ENCODE data around the gene SLC26A3. TPM values are rescaled to one million over a fixed set of nuclear protein-coding genes. Genes with fewer than 3 reads are reported as not detected.

SLC26A3 gene
- total RNA-seq, 1 donor from 2014 or later, result not detected

DNA sequence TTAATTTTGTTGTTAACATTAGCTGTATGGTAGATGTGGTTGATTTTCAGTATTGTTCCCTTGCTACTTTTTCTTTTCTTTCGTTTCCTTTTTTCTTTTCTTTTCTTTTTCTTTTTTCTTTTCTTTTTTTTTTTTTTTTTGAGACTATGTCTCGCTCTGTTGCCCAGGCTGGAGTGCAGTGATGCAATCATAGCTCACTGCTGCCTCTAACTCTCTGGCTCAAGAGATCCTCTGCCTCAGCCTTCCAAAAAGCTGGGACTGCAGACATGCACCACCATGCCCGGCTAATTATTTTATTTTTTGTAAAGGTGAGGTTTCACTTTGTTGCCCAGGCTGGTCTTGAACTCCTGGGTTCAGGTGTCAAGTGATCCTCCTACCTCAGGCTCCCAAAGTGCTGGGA, 14.4 kb downstream of the SLC26A3 start:
- Histone ChIP-seq H3K27ac (ENCODE audit: low read depth, low read length) (no peak overlapping the region), H3K27me3 (ENCODE audit: control insufficient read depth in 3 of 3, insufficient read depth in 3 of 3, low read length in 3 of 3) (no peaks in the 10 kb centered on the region), H3K9me3 (ENCODE audit: control insufficient read depth in 3 of 3, low read length in 3 of 3) (no peaks in the 10 kb centered on the region), H3K9ac (ENCODE audit: low read depth in 1 of 3, low read length in 3 of 3) (no peak overlapping the region), H3K4me3 (ENCODE audit: low read length in 3 of 3) (no peak overlapping the region), H3K36me3 (ENCODE audit: control insufficient read depth in 3 of 3, insufficient read depth in 3 of 3, low read length in 3 of 3) (no peaks in the 10 kb centered on the region), H3K4me1 (ENCODE audit: control insufficient read depth in 3 of 3, insufficient read depth in 3 of 3, low read length in 3 of 3) (no peaks in the 10 kb centered on the region)

DNA sequence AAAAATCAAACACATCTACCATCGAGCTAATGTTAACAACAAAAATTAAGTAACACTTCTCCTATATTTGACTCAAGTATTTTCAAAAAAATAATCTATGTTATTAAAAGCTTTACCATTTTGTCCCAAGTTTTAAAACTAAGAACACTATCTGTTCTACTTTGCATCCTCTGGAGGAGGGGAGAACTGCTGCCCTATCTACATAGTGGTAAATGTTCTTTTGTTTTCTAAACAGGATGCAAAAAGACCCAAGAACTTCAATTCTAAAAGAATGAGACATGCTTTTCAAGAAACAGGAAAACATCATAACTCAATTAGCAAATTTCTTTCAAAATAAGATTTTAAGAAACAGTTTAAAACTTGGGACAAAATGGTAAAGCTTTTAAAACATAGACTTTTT, 14.8 kb downstream of the SLC26A3 start:
- Histone ChIP-seq H3K4me1 (ENCODE audit: control insufficient read depth in 3 of 3, insufficient read depth in 3 of 3, low read length in 3 of 3) (no peaks in the 10 kb centered on the region), H3K9ac (ENCODE audit: low read depth in 1 of 3, low read length in 3 of 3) (no peak overlapping the region), H3K27me3 (ENCODE audit: control insufficient read depth in 3 of 3, insufficient read depth in 3 of 3, low read length in 3 of 3) (no peaks in the 10 kb centered on the region), H3K36me3 (ENCODE audit: control insufficient read depth in 3 of 3, insufficient read depth in 3 of 3, low read length in 3 of 3) (no peaks in the 10 kb centered on the region), H3K4me3 (ENCODE audit: low read length in 3 of 3) (no peak overlapping the region), H3K27ac (ENCODE audit: low read depth, low read length) (no peak overlapping the region), H3K9me3 (ENCODE audit: control insufficient read depth in 3 of 3, low read length in 3 of 3) (no peaks in the 10 kb centered on the region)

DNA sequence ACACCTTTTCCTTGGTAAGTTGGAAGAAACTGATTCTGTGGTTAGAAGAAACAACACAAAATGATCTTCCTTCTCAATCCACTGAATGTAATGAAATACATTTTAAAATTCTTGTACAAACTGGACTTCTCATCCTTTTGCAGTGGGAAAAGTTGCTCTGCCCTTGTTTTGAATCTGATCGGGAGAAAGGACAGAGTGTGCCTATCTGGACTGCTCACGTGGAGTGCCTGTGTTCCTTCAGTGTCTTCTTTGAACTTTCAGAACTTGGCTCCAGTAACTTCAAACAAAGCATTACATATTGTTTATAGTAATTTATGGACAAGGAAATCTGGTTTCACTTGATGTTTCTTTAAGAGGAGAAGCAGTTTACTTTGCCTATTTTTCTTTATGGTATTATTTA, 17.1 kb downstream of the SLC26A3 start:
- no peaks in the 10 kb centered on the region for H3K9me3 ChIP-seq (ENCODE audit: control insufficient read depth in 3 of 3, low read length in 3 of 3)
- H3K4me1 ChIP-seq (ENCODE audit: control insufficient read depth in 3 of 3, insufficient read depth in 3 of 3, low read length in 3 of 3), result no peaks in the 10 kb centered on the region
- no peaks in the 10 kb centered on the region for H3K27me3 ChIP-seq (ENCODE audit: control insufficient read depth in 3 of 3, insufficient read depth in 3 of 3, low read length in 3 of 3)
- no peak overlapping the region for H3K4me3 ChIP-seq (ENCODE audit: low read length in 3 of 3)
- no peak overlapping the region for H3K27ac ChIP-seq (ENCODE audit: low read depth, low read length)
- no peaks in the 10 kb centered on the region for H3K36me3 ChIP-seq (ENCODE audit: control insufficient read depth in 3 of 3, insufficient read depth in 3 of 3, low read length in 3 of 3)
- no peak overlapping the region for H3K9ac ChIP-seq (ENCODE audit: low read depth in 1 of 3, low read length in 3 of 3)

DNA sequence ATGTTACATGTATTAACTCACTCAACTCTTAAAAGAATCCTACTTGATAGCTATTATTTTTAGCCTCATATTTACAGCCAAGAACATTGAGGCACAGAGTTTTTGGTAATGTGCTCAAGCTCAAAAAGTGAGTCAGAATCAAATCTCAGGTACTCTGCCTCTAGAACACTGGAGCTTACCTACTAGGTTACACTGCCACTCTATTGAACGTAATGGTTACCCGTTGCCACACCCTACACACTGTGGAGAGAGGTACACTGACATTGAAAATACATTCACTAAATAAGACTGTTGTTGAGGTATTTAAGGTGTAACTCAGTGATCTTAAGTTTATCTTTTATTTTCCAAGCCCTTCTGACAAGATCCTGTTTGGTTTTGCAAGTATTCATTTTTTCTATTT, 17.9 kb downstream of the SLC26A3 start:
- H3K4me3 ChIP-seq (ENCODE audit: low read length in 3 of 3), result no peak overlapping the region
- no peaks in the 10 kb centered on the region for H3K4me1 ChIP-seq (ENCODE audit: control insufficient read depth in 3 of 3, insufficient read depth in 3 of 3, low read length in 3 of 3)
- no peak overlapping the region for H3K9ac ChIP-seq (ENCODE audit: low read depth in 1 of 3, low read length in 3 of 3)
- no peaks in the 10 kb centered on the region for H3K36me3 ChIP-seq (ENCODE audit: control insufficient read depth in 3 of 3, insufficient read depth in 3 of 3, low read length in 3 of 3)
- no peaks in the 10 kb centered on the region for H3K27me3 ChIP-seq (ENCODE audit: control insufficient read depth in 3 of 3, insufficient read depth in 3 of 3, low read length in 3 of 3)
- no peaks in the 10 kb centered on the region for H3K9me3 ChIP-seq (ENCODE audit: control insufficient read depth in 3 of 3, low read length in 3 of 3)
- H3K27ac ChIP-seq (ENCODE audit: low read depth, low read length), result no peak overlapping the region

DNA sequence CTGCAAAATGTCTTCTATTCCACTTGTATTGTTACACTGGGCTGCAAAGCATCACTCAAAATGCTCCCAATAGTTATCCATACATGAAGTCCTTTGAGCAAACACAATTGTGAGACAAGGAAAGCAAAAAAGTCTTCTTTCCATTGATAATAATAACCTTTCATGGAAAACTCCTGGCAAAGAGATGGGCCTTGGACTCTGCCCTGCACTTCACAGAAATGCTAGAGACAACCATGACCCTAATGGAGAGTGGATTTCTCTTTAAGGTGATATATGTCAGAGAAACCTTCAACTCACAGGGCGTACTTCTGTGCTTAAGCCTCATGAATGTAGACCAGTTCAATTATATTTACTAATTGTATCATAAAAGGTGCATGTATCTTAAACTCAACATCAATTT, 19.4 kb downstream of the SLC26A3 start:
- no peaks in the 10 kb centered on the region for H3K4me1 ChIP-seq (ENCODE audit: control insufficient read depth in 3 of 3, insufficient read depth in 3 of 3, low read length in 3 of 3)
- H3K4me3 ChIP-seq (ENCODE audit: low read length in 3 of 3), result no peak overlapping the region
- no peaks in the 10 kb centered on the region for H3K36me3 ChIP-seq (ENCODE audit: control insufficient read depth in 3 of 3, insufficient read depth in 3 of 3, low read length in 3 of 3)
- no peak overlapping the region for H3K27ac ChIP-seq (ENCODE audit: low read depth, low read length)
- H3K9me3 ChIP-seq (ENCODE audit: control insufficient read depth in 3 of 3, low read length in 3 of 3), result no peaks in the 10 kb centered on the region
- H3K27me3 ChIP-seq (ENCODE audit: control insufficient read depth in 3 of 3, insufficient read depth in 3 of 3, low read length in 3 of 3), result no peaks in the 10 kb centered on the region
- H3K9ac ChIP-seq (ENCODE audit: low read depth in 1 of 3, low read length in 3 of 3), result no peak overlapping the region

DNA sequence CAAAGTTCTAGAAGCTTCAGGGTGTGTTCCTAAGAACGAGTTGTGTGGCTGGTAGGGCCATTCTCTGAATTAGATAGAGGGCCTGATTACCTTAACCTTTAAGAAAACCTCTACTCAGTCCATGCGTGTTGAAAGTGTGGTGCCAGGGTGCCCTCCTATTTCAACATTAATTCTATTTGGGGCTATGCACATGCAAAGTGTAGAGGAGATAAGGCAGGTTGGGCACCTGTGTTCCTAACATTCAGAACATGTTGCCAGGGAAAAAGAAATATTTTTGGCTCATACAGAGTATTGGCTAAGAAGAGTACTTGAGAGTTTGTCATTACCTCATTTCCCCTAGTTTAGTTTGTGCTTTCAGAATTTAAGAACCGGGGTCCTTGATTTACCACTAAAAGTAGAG, 20.6 kb downstream of the SLC26A3 start:
- Histone ChIP-seq H3K27me3 (ENCODE audit: control insufficient read depth in 3 of 3, insufficient read depth in 3 of 3, low read length in 3 of 3) (no peaks in the 10 kb centered on the region), H3K9me3 (ENCODE audit: control insufficient read depth in 3 of 3, low read length in 3 of 3) (no peaks in the 10 kb centered on the region), H3K9ac (ENCODE audit: low read depth in 1 of 3, low read length in 3 of 3) (no peak overlapping the region), H3K4me3 (ENCODE audit: low read length in 3 of 3) (no peak overlapping the region), H3K4me1 (ENCODE audit: control insufficient read depth in 3 of 3, insufficient read depth in 3 of 3, low read length in 3 of 3) (no peaks in the 10 kb centered on the region), H3K27ac (ENCODE audit: low read depth, low read length) (no peak overlapping the region), H3K36me3 (ENCODE audit: control insufficient read depth in 3 of 3, insufficient read depth in 3 of 3, low read length in 3 of 3) (no peaks in the 10 kb centered on the region)

DNA sequence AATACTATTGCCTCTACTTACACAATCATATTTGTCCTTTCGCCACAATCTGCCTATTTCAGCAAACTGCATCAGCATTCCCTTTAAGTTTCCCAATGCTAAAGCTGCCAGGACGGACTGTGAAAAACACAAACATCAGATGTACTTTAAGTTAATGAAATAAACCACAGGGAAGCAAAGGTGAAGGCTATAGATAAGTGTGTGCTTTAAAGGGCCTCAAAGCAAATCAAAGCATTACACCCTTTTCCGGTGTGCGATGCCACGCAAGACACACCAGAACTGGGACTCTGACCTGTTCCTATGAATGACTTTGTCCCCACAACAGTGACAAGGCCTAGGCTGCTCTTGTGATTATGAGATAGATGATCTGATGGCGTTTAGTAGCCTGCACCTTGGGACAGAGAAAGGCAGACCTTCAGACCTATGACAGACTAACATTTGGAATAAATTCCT, 23.4 kb downstream of the SLC26A3 start:
- Histone ChIP-seq H3K4me3 (ENCODE audit: low read length in 3 of 3) (no peak overlapping the region), H3K4me1 (ENCODE audit: control insufficient read depth in 3 of 3, insufficient read depth in 3 of 3, low read length in 3 of 3) (no peaks in the 10 kb centered on the region), H3K36me3 (ENCODE audit: control insufficient read depth in 3 of 3, insufficient read depth in 3 of 3, low read length in 3 of 3) (no peaks in the 10 kb centered on the region), H3K9me3 (ENCODE audit: control insufficient read depth in 3 of 3, low read length in 3 of 3) (no peaks in the 10 kb centered on the region), H3K9ac (ENCODE audit: low read depth in 1 of 3, low read length in 3 of 3) (no peak overlapping the region), H3K27me3 (ENCODE audit: control insufficient read depth in 3 of 3, insufficient read depth in 3 of 3, low read length in 3 of 3) (no peaks in the 10 kb centered on the region), H3K27ac (ENCODE audit: low read depth, low read length) (no peak overlapping the region)

DNA sequence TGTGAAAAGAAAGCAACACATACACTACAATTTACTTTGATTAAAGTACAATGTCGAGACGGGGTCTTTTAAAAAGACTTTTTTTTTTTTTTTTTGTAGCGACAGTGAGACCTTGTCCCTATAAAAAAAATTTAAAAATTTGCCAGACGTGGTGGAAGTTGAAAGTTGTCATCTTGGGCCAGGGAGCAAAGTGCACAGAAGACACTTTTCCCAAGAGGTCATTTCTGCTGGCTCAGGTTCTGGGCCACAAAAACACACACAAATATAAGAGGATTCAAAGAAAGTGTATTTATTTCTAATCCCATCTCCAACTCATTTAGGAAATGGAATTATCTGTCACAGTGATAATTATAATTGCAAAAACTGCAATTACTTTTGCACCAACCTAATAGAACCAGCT, 24.7 kb downstream of the SLC26A3 start:
- no peaks in the 10 kb centered on the region for H3K36me3 ChIP-seq (ENCODE audit: control insufficient read depth in 3 of 3, insufficient read depth in 3 of 3, low read length in 3 of 3)
- no peak overlapping the region for H3K9ac ChIP-seq (ENCODE audit: low read depth in 1 of 3, low read length in 3 of 3)
- H3K27me3 ChIP-seq (ENCODE audit: control insufficient read depth in 3 of 3, insufficient read depth in 3 of 3, low read length in 3 of 3), result no peaks in the 10 kb centered on the region
- H3K4me3 ChIP-seq (ENCODE audit: low read length in 3 of 3), result no peak overlapping the region
- no peaks in the 10 kb centered on the region for H3K9me3 ChIP-seq (ENCODE audit: control insufficient read depth in 3 of 3, low read length in 3 of 3)
- no peak overlapping the region for H3K27ac ChIP-seq (ENCODE audit: low read depth, low read length)
- H3K4me1 ChIP-seq (ENCODE audit: control insufficient read depth in 3 of 3, insufficient read depth in 3 of 3, low read length in 3 of 3), result no peaks in the 10 kb centered on the region

DNA sequence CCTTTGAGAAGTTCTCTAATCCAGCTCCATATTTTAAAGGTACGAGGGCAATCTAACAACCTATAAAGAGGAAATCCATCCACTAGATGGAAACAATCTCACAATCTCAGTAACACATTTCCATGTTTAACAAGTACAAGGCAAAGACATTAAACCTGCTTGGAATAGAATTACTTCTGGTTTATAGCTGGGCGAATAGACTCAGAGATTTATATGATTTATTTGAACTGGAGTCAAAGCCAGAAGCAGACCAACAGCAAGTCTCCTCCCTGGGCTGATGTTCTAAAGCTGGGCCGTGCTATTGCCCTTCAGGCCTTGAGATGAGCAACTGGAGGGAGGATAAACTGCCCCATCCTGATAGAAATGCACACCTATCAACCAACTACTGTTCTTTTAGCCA, 25.3 kb downstream of the SLC26A3 start:
- H3K9ac ChIP-seq (ENCODE audit: low read depth in 1 of 3, low read length in 3 of 3), result no peak overlapping the region
- H3K27ac ChIP-seq (ENCODE audit: low read depth, low read length), result no peak overlapping the region

DNA sequence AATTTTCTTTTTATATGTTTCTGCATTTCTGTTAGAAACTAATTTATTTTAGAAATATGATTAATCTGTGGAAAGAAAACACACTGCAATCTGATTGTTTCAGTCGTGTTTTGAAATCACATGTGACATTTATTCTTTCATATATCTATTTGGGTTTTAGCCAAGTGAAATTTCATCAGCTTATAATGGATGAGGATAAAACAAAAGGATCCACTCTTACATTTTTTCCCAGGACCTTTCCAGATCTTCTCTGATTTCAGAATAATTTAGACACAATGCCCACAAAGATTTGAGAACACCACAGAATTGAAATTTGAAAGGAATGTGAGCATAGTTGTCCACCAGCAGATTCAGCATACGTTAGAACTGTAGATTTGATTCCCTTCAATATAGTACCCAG, 30.0 kb downstream of the SLC26A3 start:
- H3K9me3 ChIP-seq (ENCODE audit: control insufficient read depth in 3 of 3, low read length in 3 of 3), result no peaks in the 10 kb centered on the region
- no peak overlapping the region for H3K9ac ChIP-seq (ENCODE audit: low read depth in 1 of 3, low read length in 3 of 3)
- no peaks in the 10 kb centered on the region for H3K27me3 ChIP-seq (ENCODE audit: control insufficient read depth in 3 of 3, insufficient read depth in 3 of 3, low read length in 3 of 3)

More for the DNA sequence above, 25.3 kb downstream of the SLC26A3 start:
- H3K4me3 ChIP-seq (ENCODE audit: low read length in 3 of 3), result no peak overlapping the region
- H3K36me3 ChIP-seq (ENCODE audit: control insufficient read depth in 3 of 3, insufficient read depth in 3 of 3, low read length in 3 of 3), result no peaks in the 10 kb centered on the region
- H3K4me1 ChIP-seq (ENCODE audit: control insufficient read depth in 3 of 3, insufficient read depth in 3 of 3, low read length in 3 of 3), result no peaks in the 10 kb centered on the region
- no peaks in the 10 kb centered on the region for H3K9me3 ChIP-seq (ENCODE audit: control insufficient read depth in 3 of 3, low read length in 3 of 3)
- H3K27me3 ChIP-seq (ENCODE audit: control insufficient read depth in 3 of 3, insufficient read depth in 3 of 3, low read length in 3 of 3), result no peaks in the 10 kb centered on the region

DNA sequence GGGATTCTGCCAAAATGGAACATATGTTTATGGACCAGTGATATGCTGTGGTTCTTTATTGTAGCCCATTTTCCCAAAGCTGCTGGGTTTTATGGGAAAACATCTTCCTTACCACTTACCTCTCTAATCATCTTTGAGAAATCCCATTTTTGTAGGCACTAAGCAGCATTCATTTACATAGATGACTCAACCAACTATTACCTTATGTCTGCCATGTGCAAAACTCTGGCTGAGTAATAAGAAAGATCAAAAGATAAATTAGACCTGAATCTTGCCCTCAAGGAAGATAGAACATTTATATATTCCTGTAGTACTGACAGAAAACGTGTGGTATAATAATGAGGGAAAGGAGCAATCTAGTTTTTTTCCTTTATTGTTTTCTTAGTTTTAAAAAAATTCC, 34.8 kb downstream of the SLC26A3 start:
- H3K4me3 ChIP-seq (ENCODE audit: low read length in 3 of 3), result no peak overlapping the region
- H3K4me1 ChIP-seq (ENCODE audit: control insufficient read depth in 3 of 3, insufficient read depth in 3 of 3, low read length in 3 of 3), result no peaks in the 10 kb centered on the region
- no peak overlapping the region for H3K9ac ChIP-seq (ENCODE audit: low read depth in 1 of 3, low read length in 3 of 3)
- H3K27me3 ChIP-seq (ENCODE audit: control insufficient read depth in 3 of 3, insufficient read depth in 3 of 3, low read length in 3 of 3), result no peaks in the 10 kb centered on the region
- H3K36me3 ChIP-seq (ENCODE audit: control insufficient read depth in 3 of 3, insufficient read depth in 3 of 3, low read length in 3 of 3), result no peaks in the 10 kb centered on the region
- no peak overlapping the region for H3K27ac ChIP-seq (ENCODE audit: low read depth, low read length)
- no peaks in the 10 kb centered on the region for H3K9me3 ChIP-seq (ENCODE audit: control insufficient read depth in 3 of 3, low read length in 3 of 3)

More for the DNA sequence above, 30.0 kb downstream of the SLC26A3 start:
- H3K4me3 ChIP-seq (ENCODE audit: low read length in 3 of 3), result no peak overlapping the region
- no peak overlapping the region for H3K27ac ChIP-seq (ENCODE audit: low read depth, low read length)
- H3K4me1 ChIP-seq (ENCODE audit: control insufficient read depth in 3 of 3, insufficient read depth in 3 of 3, low read length in 3 of 3), result no peaks in the 10 kb centered on the region
- no peaks in the 10 kb centered on the region for H3K36me3 ChIP-seq (ENCODE audit: control insufficient read depth in 3 of 3, insufficient read depth in 3 of 3, low read length in 3 of 3)

Measured in skeletal muscle tissue (tissue), 4 donors.